Activated T-helper 1 cell treated with anti-CD3 and anti-CD28 coated beads, Interleukin-12 subunit alpha, Interleukin-12 subunit beta, Interleukin-2, Interleukin-4 antibody, amounts not matched to agents 30 ng/mL and 10 ng/mL and 1 ng/mL, durations not matched to agents 14 hours and 24 hours and 36 hours (primary cell): ENCODE data around the gene HOXC13. TPM values are rescaled to one million over a fixed set of nuclear protein-coding genes. Genes with fewer than 3 reads are reported as not detected.

Experiments
- DNase-seq: peaks from one replicate; pipeline ENCODE4 v3.0.0; 2021; ENCODE audit warnings: low spot score
- H3K27ac Mint-ChIP-seq: one replicate; pipeline ENCODE4 v1.8.0; 2021; ENCODE audit warnings: mild to moderate bottlenecking, mixed read lengths
- H3K27me3 Mint-ChIP-seq: one replicate; pipeline ENCODE4 v1.8.0; 2022; ENCODE audit warnings: mild to moderate bottlenecking, moderate library complexity, mixed read lengths; ENCODE audit not compliant: insufficient read depth
- H3K36me3 Mint-ChIP-seq: one replicate; pipeline ENCODE4 v1.8.0; 2021; ENCODE audit warnings: low read depth, mixed read lengths
- H3K4me1 Mint-ChIP-seq: one replicate; pipeline ENCODE4 v1.8.0; 2021; ENCODE audit warnings: low read depth, mixed read lengths
- H3K4me3 Mint-ChIP-seq: one replicate; pipeline ENCODE4 v1.8.0; 2021; ENCODE audit warnings: mild to moderate bottlenecking, moderate library complexity, mixed read lengths
- H3K9me3 Mint-ChIP-seq: one replicate; pipeline ENCODE4 v1.8.0; 2021; ENCODE audit warnings: mixed read lengths
- intact Hi-C: fragments of 100-400 bp; cut with micrococcal nuclease; formaldehyde crosslinking; loops from one replicate; pipeline ENCODE4 v1.15.1; 2024
- total RNA-seq: library from RNA; stranded (reverse); gene quantifications from 2 replicates; pipeline ENCODE4 v1.2.3, GENCODE V29; 2022

HOXC13 gene
- total RNA-seq, 1 donor from 2014 or later: not detected

GRCh38 chr12:53987787-53988230 is 49.2 kb downstream of the HOXC13 start:
- no peak overlapping the region for H3K4me3 Mint-ChIP-seq
- H3K4me1 Mint-ChIP-seq: peaks cover 25% of the 10 kb centered on the region

GRCh38 chr12:53988541-53989226 is 50.1 kb downstream of the HOXC13 start:
- Mint-ChIP-seq H3K9me3 (no peaks in the 10 kb centered on the region), H3K4me1 (peaks cover 25% of the 10 kb centered on the region), H3K27ac (no peak overlapping the region), H3K4me3 (no peak overlapping the region), H3K27me3 (peaks cover 93% of the 10 kb centered on the region), H3K36me3 (no peaks in the 10 kb centered on the region)
- no peak for DNase-seq
- intact Hi-C loops: loop anchor here (10.0 kb wide), 1 partner anchor 54 kb away; the partner anchor contains the start of gene HOXC13

More at GRCh38 chr12:53987787-53988230, 49.2 kb downstream of the HOXC13 start:
- Mint-ChIP-seq H3K27me3 (peaks cover 93% of the 10 kb centered on the region), H3K27ac (no peak overlapping the region), H3K9me3 (no peaks in the 10 kb centered on the region), H3K36me3 (no peaks in the 10 kb centered on the region)
- DNase-seq: no peak
- intact Hi-C loops: loop anchor here (10.0 kb wide), 1 partner anchor 53 kb away; the partner anchor contains the start of gene HOXC13

- Mint-ChIP-seq H3K4me1 (peaks cover 29% of the 10 kb centered on the region), H3K4me3 (peak overlapping the region; percentile 4), H3K9me3 (no peaks in the 10 kb centered on the region), H3K27me3 (peaks cover 92% of the 10 kb centered on the region), H3K36me3 (no peaks in the 10 kb centered on the region), H3K27ac (peak overlapping the region; percentile 32)
- intact Hi-C loops: loop anchor here (10.0 kb wide), 1 partner anchor 55 kb away; the partner anchor contains the start of gene HOXC13
- no peak for DNase-seq
Measured at GRCh38 chr12:53989227-53990113, 50.8 kb downstream of the HOXC13 start.

- Mint-ChIP-seq H3K36me3 (no peaks in the 10 kb centered on the region), H3K9me3 (no peaks in the 10 kb centered on the region)
- intact Hi-C loops: no loop called here
Measured at GRCh38 chr12:53990311-53991076, 51.9 kb downstream of the HOXC13 start.

GRCh38 chr12:53991077-53991460 is 52.4 kb downstream of the HOXC13 start:
- H3K36me3 Mint-ChIP-seq: no peaks in the 10 kb centered on the region
- peaks cover 90% of the 10 kb centered on the region for H3K27me3 Mint-ChIP-seq
- peaks cover 42% of the 10 kb centered on the region for H3K4me1 Mint-ChIP-seq
- H3K4me3 Mint-ChIP-seq: no peak overlapping the region
- H3K27ac Mint-ChIP-seq: no peak overlapping the region
- no peaks in the 10 kb centered on the region for H3K9me3 Mint-ChIP-seq
- DNase-seq: no peak
- intact Hi-C loops: no loop called here

More at GRCh38 chr12:53990311-53991076, 51.9 kb downstream of the HOXC13 start:
- DNase-seq: no peak
- peaks cover 89% of the 10 kb centered on the region for H3K27me3 Mint-ChIP-seq
- H3K4me1 Mint-ChIP-seq: peaks cover 36% of the 10 kb centered on the region
- H3K27ac Mint-ChIP-seq: peak overlapping the region; percentile 49
- H3K4me3 Mint-ChIP-seq: no peak overlapping the region

- Mint-ChIP-seq H3K27ac (no peak overlapping the region), H3K36me3 (no peaks in the 10 kb centered on the region), H3K4me1 (peaks cover 47% of the 10 kb centered on the region), H3K9me3 (no peaks in the 10 kb centered on the region), H3K27me3 (peaks cover 89% of the 10 kb centered on the region), H3K4me3 (no peak overlapping the region)
- no peak for DNase-seq
- intact Hi-C loops: no loop called here
Measured at GRCh38 chr12:53992377-53992889, 53.8 kb downstream of the HOXC13 start.

GRCh38 chr12:53993162-53994008 is 54.8 kb downstream of the HOXC13 start:
- Mint-ChIP-seq H3K4me1 (peaks cover 44% of the 10 kb centered on the region), H3K27me3 (peaks cover 90% of the 10 kb centered on the region), H3K36me3 (no peaks in the 10 kb centered on the region), H3K27ac (peak overlapping the region; percentile 48), H3K9me3 (no peaks in the 10 kb centered on the region), H3K4me3 (peak overlapping the region; percentile 39)
- no peak for DNase-seq
- intact Hi-C loops: no loop called here

GRCh38 chr12:53994009-53994263 is 55.3 kb downstream of the HOXC13 start:
- no peak for DNase-seq
- Mint-ChIP-seq H3K27ac (peak overlapping the region; percentile 61), H3K36me3 (no peaks in the 10 kb centered on the region), H3K9me3 (no peaks in the 10 kb centered on the region), H3K4me1 (peaks cover 38% of the 10 kb centered on the region), H3K27me3 (peaks cover 90% of the 10 kb centered on the region), H3K4me3 (peak overlapping the region; percentile 37)
- intact Hi-C loops: no loop called here

GRCh38 chr12:53994264-53995001 is 55.8 kb downstream of the HOXC13 start:
- Mint-ChIP-seq H3K9me3 (no peaks in the 10 kb centered on the region), H3K27me3 (peaks cover 89% of the 10 kb centered on the region), H3K4me3 (no peak overlapping the region), H3K36me3 (no peaks in the 10 kb centered on the region), H3K27ac (peak overlapping the region; percentile 76), H3K4me1 (peaks cover 33% of the 10 kb centered on the region)
- intact Hi-C loops: loop anchor here (5.0 kb wide), 1 partner anchor 38 kb away; the partner anchor contains the start of gene HOXC5
- no peak for DNase-seq

GRCh38 chr12:53995002-53995377 is 56.4 kb downstream of the HOXC13 start:
- DNase-seq: no peak
- intact Hi-C loops: loop anchor here (5.0 kb wide), 1 partner anchor 37 kb away; the partner anchor contains the start of gene HOXC5
- Mint-ChIP-seq H3K4me3 (peak overlapping the region; percentile 46), H3K27me3 (peaks cover 89% of the 10 kb centered on the region), H3K4me1 (peaks cover 28% of the 10 kb centered on the region), H3K36me3 (no peaks in the 10 kb centered on the region), H3K27ac (peak overlapping the region; percentile 76), H3K9me3 (no peaks in the 10 kb centered on the region)
